Measurements from ENCODE around the gene TAF3.

TAF3 gene

GRCh38 chr10:7881119-7881518, 62.8 kb downstream of the TAF3 start:
- DNase-seq: no peak

GRCh38 chr10:7886056-7886455, 67.8 kb downstream of the TAF3 start:
- no peak for DNase-seq

GRCh38 chr10:7887174-7887816, 69.0 kb downstream of the TAF3 start:
- no peak for DNase-seq

- DNase-seq: no peak
These were observed 71.7 kb downstream of the TAF3 start for GRCh38 chr10:7889947-7890542.

GRCh38 chr10:7890781-7891180, 72.5 kb downstream of the TAF3 start:
- DNase-seq: no peak

GRCh38 chr10:7891634-7892033, 73.3 kb downstream of the TAF3 start:
- no peak for DNase-seq

- no peak for DNase-seq
These were observed 73.8 kb downstream of the TAF3 start for GRCh38 chr10:7892146-7892545.

- no peak for DNase-seq
These were observed 77.4 kb downstream of the TAF3 start for GRCh38 chr10:7895699-7896090.

- DNase-seq: no peak
These were observed 78.0 kb downstream of the TAF3 start for GRCh38 chr10:7896297-7896696.

- DNase-seq: no peak
These were observed 83.0 kb downstream of the TAF3 start for GRCh38 chr10:7901256-7901655.

GRCh38 chr10:7902413-7902812, 84.1 kb downstream of the TAF3 start:
- DNase-seq: no peak

- no peak for DNase-seq
These were observed 85.5 kb downstream of the TAF3 start for GRCh38 chr10:7903851-7904250.

GRCh38 chr10:7906128-7906527, 87.8 kb downstream of the TAF3 start:
- DNase-seq: no peak

- DNase-seq: no peak
These were observed 90.4 kb downstream of the TAF3 start for GRCh38 chr10:7908541-7909210.

- no peak for DNase-seq
These were observed 95.0 kb downstream of the TAF3 start for GRCh38 chr10:7913126-7913872.

- DNase-seq: no peak
These were observed 97.7 kb downstream of the TAF3 start for GRCh38 chr10:7915923-7916536.

- DNase-seq: no peak
These were observed 99.4 kb downstream of the TAF3 start for GRCh38 chr10:7917736-7918135.

- DNase-seq: no peak
These were observed 104.4 kb downstream of the TAF3 start for GRCh38 chr10:7922707-7923106.

- DNase-seq: no peak
These were observed 110.2 kb downstream of the TAF3 start for GRCh38 chr10:7928536-7928935.

GRCh38 chr10:7932301-7933036, 114.2 kb downstream of the TAF3 start:
- no peak for DNase-seq

GRCh38 chr10:7933262-7933661, 115.0 kb downstream of the TAF3 start:
- no peak for DNase-seq

- no peak for DNase-seq
These were observed 115.5 kb downstream of the TAF3 start for GRCh38 chr10:7933757-7934156.

Data from SHP77 treated with DMSO at 0.1 percent for 48 hours (cell line).